Ishikawa (cell line): Measurements from ENCODE around the gene BCAS2.

ENCODE experiments used
- CEBPB ChIP-seq: IDR thresholded peaks from 2 replicates; pipeline ENCODE4 v1.6.1; 2012
- CREB1 ChIP-seq: IDR thresholded peaks from 2 replicates; pipeline ENCODE4 v1.6.1; 2012; ENCODE audit warnings: low read depth
- EGR1 ChIP-seq: IDR thresholded peaks from 2 replicates; pipeline ENCODE4 v1.6.1; 2012
- EP300 ChIP-seq: IDR thresholded peaks from 2 replicates; pipeline ENCODE4 v1.6.1; 2012; ENCODE audit warnings: borderline replicate concordance
- FOXM1 ChIP-seq: IDR thresholded peaks from 2 replicates; pipeline ENCODE4 v1.6.1; 2012; ENCODE audit warnings: low read depth, borderline replicate concordance
- NFIC ChIP-seq: IDR thresholded peaks from 2 replicates; pipeline ENCODE4 v1.6.1; 2012
- RAD21 ChIP-seq: IDR thresholded peaks from 2 replicates; pipeline ENCODE4 v1.6.1; 2012; ENCODE audit warnings: low read depth
- TAF1 ChIP-seq: IDR thresholded peaks from 2 replicates; pipeline ENCODE4 v1.6.1; 2012; ENCODE audit warnings: low read depth, mild to moderate bottlenecking
- TCF12 ChIP-seq: IDR thresholded peaks from 2 replicates; pipeline ENCODE4 v1.6.1; 2012; ENCODE audit warnings: low read depth
- TEAD4 ChIP-seq: IDR thresholded peaks from 2 replicates; pipeline ENCODE4 v1.6.1; 2012
- YY1 ChIP-seq: IDR thresholded peaks from 2 replicates; pipeline ENCODE4 v1.6.1; 2012; ENCODE audit warnings: low read depth
- ZBTB7A ChIP-seq: IDR thresholded peaks from 2 replicates; pipeline ENCODE4 v1.6.1; 2012; ENCODE audit warnings: low read depth
- TF ChIP-seq, protein P1 (sequence below): IDR thresholded peaks from 2 replicates; pipeline ENCODE4 v1.6.1; 2012
- TF ChIP-seq, protein P2 (sequence below): IDR thresholded peaks from 2 replicates; pipeline ENCODE4 v1.6.1; 2012; ENCODE audit warnings: low read depth, mild to moderate bottlenecking
- TF ChIP-seq, protein P3 (sequence below): IDR thresholded peaks from 2 replicates; pipeline ENCODE4 v1.6.1; 2012

Gene BCAS2

DNA sequence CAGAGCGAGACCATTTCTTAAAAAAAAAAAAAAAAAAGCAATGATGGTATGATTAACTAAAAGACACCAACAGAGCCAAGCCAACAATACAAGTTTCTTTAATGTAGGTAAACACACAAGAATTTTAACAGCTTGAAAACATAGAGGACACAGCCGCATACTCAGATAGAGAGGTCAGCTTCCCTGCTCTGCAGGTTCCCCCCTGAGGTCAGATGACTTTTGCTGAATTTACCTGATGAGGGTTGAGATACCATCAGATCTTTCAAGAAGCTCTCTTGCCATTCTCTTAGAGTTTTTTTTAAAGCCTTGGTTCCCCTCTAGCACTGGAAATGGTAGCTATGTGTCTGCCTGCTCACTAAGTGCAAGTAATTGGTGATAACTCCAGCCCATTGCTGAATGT, 31.1 kb downstream of the BCAS2 start:
- no peak for TF ChIP-seq ZBTB7A
- TF ChIP-seq EGR1, result no peak
- no peak for TF ChIP-seq NFIC

DNA sequence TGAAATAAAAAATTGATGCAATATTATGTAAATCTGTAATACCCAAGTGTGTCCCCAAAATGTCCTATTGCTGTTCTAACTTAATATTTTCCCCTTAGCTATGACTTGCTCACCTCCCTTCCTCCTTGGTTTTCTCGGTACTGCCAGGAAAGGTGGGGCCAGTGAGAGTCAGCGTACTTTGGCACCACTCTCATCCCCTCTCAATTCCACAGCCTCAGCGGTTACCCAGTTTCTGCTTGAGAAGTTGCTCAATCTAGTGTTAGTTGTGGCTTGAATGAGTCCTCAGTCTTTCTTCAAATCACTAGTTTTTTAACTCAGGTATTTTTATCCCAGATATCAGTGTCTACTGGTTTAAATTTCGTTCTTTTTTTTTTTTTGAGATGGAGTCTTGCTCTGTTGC, 32.3 kb downstream of the BCAS2 start:
- TF ChIP-seq, protein P1, sequence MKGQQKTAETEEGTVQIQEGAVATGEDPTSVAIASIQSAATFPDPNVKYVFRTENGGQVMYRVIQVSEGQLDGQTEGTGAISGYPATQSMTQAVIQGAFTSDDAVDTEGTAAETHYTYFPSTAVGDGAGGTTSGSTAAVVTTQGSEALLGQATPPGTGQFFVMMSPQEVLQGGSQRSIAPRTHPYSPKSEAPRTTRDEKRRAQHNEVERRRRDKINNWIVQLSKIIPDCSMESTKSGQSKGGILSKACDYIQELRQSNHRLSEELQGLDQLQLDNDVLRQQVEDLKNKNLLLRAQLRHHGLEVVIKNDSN, result no peak
- no peak for TF ChIP-seq NFIC
- no peak for TF ChIP-seq TEAD4
- TF ChIP-seq TCF12, result no peak
- TF ChIP-seq CREB1, result no peak
- TF ChIP-seq YY1, result no peak
- no peak for TF ChIP-seq TAF1
- TF ChIP-seq, protein P2, sequence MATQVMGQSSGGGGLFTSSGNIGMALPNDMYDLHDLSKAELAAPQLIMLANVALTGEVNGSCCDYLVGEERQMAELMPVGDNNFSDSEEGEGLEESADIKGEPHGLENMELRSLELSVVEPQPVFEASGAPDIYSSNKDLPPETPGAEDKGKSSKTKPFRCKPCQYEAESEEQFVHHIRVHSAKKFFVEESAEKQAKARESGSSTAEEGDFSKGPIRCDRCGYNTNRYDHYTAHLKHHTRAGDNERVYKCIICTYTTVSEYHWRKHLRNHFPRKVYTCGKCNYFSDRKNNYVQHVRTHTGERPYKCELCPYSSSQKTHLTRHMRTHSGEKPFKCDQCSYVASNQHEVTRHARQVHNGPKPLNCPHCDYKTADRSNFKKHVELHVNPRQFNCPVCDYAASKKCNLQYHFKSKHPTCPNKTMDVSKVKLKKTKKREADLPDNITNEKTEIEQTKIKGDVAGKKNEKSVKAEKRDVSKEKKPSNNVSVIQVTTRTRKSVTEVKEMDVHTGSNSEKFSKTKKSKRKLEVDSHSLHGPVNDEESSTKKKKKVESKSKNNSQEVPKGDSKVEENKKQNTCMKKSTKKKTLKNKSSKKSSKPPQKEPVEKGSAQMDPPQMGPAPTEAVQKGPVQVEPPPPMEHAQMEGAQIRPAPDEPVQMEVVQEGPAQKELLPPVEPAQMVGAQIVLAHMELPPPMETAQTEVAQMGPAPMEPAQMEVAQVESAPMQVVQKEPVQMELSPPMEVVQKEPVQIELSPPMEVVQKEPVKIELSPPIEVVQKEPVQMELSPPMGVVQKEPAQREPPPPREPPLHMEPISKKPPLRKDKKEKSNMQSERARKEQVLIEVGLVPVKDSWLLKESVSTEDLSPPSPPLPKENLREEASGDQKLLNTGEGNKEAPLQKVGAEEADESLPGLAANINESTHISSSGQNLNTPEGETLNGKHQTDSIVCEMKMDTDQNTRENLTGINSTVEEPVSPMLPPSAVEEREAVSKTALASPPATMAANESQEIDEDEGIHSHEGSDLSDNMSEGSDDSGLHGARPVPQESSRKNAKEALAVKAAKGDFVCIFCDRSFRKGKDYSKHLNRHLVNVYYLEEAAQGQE, result no peak
- TF ChIP-seq FOXM1, result no peak
- TF ChIP-seq EP300, result no peak

DNA sequence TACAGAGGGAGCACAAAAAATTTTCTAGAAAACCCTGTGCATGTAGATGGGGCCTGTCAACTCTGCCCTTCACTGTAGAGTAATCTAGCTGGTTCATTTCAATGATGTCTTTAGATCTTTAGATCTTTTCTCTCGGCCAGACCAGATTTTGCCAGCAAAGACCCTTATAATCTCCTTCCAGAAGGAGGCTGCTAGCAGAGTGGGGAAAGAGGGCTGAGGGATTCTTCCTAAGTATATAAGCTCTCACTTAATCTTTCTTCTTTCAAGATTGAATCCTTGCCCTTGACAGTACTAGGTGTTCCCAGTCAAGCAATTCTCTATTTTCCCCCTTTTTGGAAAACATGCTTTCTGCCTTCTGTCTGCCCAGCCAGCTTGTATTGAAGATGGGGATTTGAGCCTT, 34.3 kb downstream of the BCAS2 start:
- TF ChIP-seq EP300 (no peak), RAD21 (no peak), EGR1 (no peak), TCF12 (no peak)

DNA sequence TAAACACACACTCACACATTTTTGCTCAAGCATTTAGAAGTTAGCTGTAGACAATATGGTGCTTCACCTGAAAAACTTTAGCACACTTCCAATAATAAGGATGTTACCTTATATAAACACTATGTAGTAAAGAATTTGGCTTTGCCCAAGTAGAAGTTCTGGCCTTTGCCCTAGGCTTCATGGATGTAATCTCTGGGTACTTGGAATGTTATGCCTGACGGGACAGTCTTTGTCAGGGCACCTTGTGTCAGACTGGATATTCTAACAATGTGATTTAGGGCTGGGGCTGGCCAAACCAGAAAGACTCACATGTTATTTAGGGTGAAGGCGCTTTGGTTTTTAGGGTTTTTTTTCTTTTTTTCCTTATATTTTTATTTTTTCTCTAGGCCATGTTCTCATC, 35.6 kb downstream of the BCAS2 start:
- TF ChIP-seq TEAD4 (no peak), CREB1 (no peak), FOXM1 (no peak), YY1 (no peak), TCF12 (no peak), CEBPB (no peak), EGR1 (no peak), NFIC (no peak), RAD21 (no peak)
- TF ChIP-seq, protein P1, result no peak
- TF ChIP-seq, protein P3, sequence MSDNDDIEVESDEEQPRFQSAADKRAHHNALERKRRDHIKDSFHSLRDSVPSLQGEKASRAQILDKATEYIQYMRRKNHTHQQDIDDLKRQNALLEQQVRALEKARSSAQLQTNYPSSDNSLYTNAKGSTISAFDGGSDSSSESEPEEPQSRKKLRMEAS, result no peak

DNA sequence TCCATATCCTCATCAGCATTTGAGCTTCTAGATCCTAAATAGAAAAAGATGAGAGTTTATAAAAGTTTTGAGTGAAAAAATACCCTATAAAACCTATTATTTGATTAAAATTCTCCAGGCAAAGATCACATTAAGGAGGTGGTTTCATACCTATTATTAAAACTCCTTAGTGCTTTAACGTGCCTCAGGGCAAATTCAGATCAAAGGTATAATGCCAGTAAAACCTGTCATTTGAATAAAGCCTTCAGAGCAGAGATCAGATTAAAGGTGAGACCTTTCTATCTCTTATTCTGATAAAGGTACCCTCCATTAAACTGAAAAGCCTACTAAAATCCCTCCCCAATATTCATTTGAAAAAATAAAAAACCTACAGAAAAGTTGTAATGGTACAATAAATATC, 36.1 kb downstream of the BCAS2 start:
- TF ChIP-seq CEBPB (no peak), TCF12 (no peak), TAF1 (no peak), ZBTB7A (no peak), YY1 (no peak), FOXM1 (no peak), EP300 (no peak), EGR1 (no peak), NFIC (no peak), RAD21 (no peak), TEAD4 (no peak), CREB1 (no peak)
- TF ChIP-seq, protein P1, result no peak
- TF ChIP-seq, protein P2, result no peak
- TF ChIP-seq, protein P3, result no peak

DNA sequence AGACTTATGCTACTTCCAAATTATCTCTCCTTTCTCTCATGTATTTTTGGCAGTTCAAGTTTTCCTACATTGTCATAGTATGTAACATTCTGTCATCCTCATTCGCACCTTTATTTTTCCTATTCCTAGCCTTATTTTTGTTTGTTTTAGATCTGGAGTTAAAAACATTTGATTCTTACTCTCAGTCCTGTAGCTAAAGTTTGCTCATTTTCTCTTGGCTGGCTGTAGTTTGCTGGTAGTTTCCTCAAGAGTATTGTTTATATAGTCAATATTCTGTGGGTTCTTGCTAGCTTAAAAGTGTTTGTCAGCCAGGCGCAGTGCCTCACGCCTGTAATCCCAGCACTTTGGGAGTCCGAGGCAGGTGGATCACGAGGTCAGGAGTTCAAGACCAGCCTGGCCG, 40.6 kb downstream of the BCAS2 start:
- TF ChIP-seq EP300, result no peak
- no peak for TF ChIP-seq ZBTB7A
- TF ChIP-seq, protein P2, result no peak
- TF ChIP-seq CEBPB, result no peak
- no peak for TF ChIP-seq FOXM1
- TF ChIP-seq NFIC, result no peak
- TF ChIP-seq TCF12, result no peak
- no peak for TF ChIP-seq EGR1
- TF ChIP-seq TEAD4, result no peak
- TF ChIP-seq YY1, result no peak
